HEK293 (cell line): ENCODE data around the gene PDE4A.

Experiments
- CTCF ChIA-PET: fragments of 350-600 bp; formaldehyde crosslinking; extraction: SDS; loops from one replicate; lab custom pipeline; 2021; ENCODE audit warnings: antibody characterized with exemption; lab: Yijun Ruan, JAX
- POLR2A ChIA-PET: fragments of 300-600 bp; formaldehyde crosslinking; extraction: SDS; loops from one replicate; lab custom pipeline; 2020; ENCODE audit warnings: antibody characterized with exemption, inconsistent platforms; lab: Yijun Ruan, JAX
- H3K27ac ChIP-seq: fragments of 200-500 bp; sonication (Bioruptor generic); 2 replicates; pipeline ENCODE4 v1.5.1; 2014; ENCODE audit warnings: low read depth, low read length, control low read depth, inconsistent platforms; ENCODE audit errors: extremely low read depth
- H3K36me3 ChIP-seq, 2 experiments: fragments of 200-500 bp in 1 of 2; sonication (Bioruptor generic) in 1 of 2; 1 replicate in 1 of 2; 2 replicates in 1 of 2; pipeline ENCODE4 v1.5.1; 2014 to 2017; ENCODE audit warnings: inconsistent platforms in 2 of 2, low read length in 2 of 2; ENCODE audit not compliant: control insufficient read depth in 2 of 2, insufficient read depth in 1 of 2
- H3K4me1 ChIP-seq: fragments of 200-500 bp; sonication (Bioruptor generic); 2 replicates; pipeline ENCODE4 v1.5.1; 2014; ENCODE audit warnings: mild to moderate bottlenecking, low read length, inconsistent platforms; ENCODE audit not compliant: control insufficient read depth, insufficient read depth
- H3K4me3 ChIP-seq: 2 replicates; pipeline ENCODE4 v1.5.1; 2011; ENCODE audit warnings: low read depth, mild to moderate bottlenecking, control low read depth, low read length, moderate library complexity
- H3K9me3 ChIP-seq: fragments of 200-500 bp; sonication (Bioruptor generic); 2 replicates; pipeline ENCODE4 v1.5.1; 2014; ENCODE audit warnings: low read depth, low read length, inconsistent platforms; ENCODE audit not compliant: control insufficient read depth, insufficient read depth
- FEZF1 ChIP-seq: fragments of 450-650 bp; formaldehyde crosslinking; IDR thresholded peaks from 2 replicates; pipeline ENCODE4 v1.5.1; 2016; ENCODE audit warnings: missing biosample characterization, missing genetic modification characterization
- GLIS1 ChIP-seq: fragments of 450-650 bp; formaldehyde crosslinking; IDR thresholded peaks from 2 replicates; pipeline ENCODE4 v1.5.1; 2016; ENCODE audit warnings: missing biosample characterization, missing genetic modification characterization
- GLIS2 ChIP-seq: fragments of 450-650 bp; formaldehyde crosslinking; IDR thresholded peaks from 2 replicates; pipeline ENCODE4 v1.5.1; 2016; ENCODE audit warnings: missing biosample characterization, missing genetic modification characterization
- KLF1 ChIP-seq: fragments of 450-650 bp; formaldehyde crosslinking; IDR thresholded peaks from 2 replicates; pipeline ENCODE4 v1.5.1; 2016; ENCODE audit warnings: missing biosample characterization, missing genetic modification characterization
- KLF17 ChIP-seq: fragments of 450-650 bp; formaldehyde crosslinking; IDR thresholded peaks from 2 replicates; pipeline ENCODE4 v1.5.1; 2016; ENCODE audit warnings: missing biosample characterization, missing genetic modification characterization
- PRDM1 ChIP-seq: fragments of 450-650 bp; formaldehyde crosslinking; IDR thresholded peaks from 2 replicates; pipeline ENCODE4; 2016; ENCODE audit warnings: missing biosample characterization, missing genetic modification characterization
- SCRT1 ChIP-seq: fragments of 450-650 bp; formaldehyde crosslinking; IDR thresholded peaks from 2 replicates; pipeline ENCODE4 v1.5.1; 2016; ENCODE audit warnings: missing biosample characterization, missing genetic modification characterization, borderline replicate concordance
- SP2 ChIP-seq: fragments of 450-650 bp; formaldehyde crosslinking; IDR thresholded peaks from 2 replicates; pipeline ENCODE4 v1.5.1; 2016; ENCODE audit warnings: missing biosample characterization, missing genetic modification characterization
- ZBTB17 ChIP-seq: fragments of 450-650 bp; formaldehyde crosslinking; IDR thresholded peaks from 2 replicates; pipeline ENCODE4 v1.5.1; 2016; ENCODE audit warnings: missing biosample characterization, missing genetic modification characterization
- ZBTB6 ChIP-seq: fragments of 450-650 bp; formaldehyde crosslinking; IDR thresholded peaks from 2 replicates; pipeline ENCODE4 v1.5.1; 2017; ENCODE audit warnings: missing biosample characterization, missing genetic modification characterization
- ZFP41 ChIP-seq: fragments of 450-650 bp; formaldehyde crosslinking; IDR thresholded peaks from 2 replicates; pipeline ENCODE4 v1.5.1; 2016; ENCODE audit warnings: missing biosample characterization, missing genetic modification characterization, borderline replicate concordance
- ZNF132 ChIP-seq: fragments of 450-650 bp; formaldehyde crosslinking; IDR thresholded peaks from 2 replicates; pipeline ENCODE4 v1.5.1; 2017; ENCODE audit warnings: missing biosample characterization, missing genetic modification characterization, borderline replicate concordance
- ZNF16 ChIP-seq: fragments of 450-650 bp; formaldehyde crosslinking; IDR thresholded peaks from 2 replicates; pipeline ENCODE4 v1.5.1; 2016; ENCODE audit warnings: low read depth, missing biosample characterization, missing genetic modification characterization
- ZNF211 ChIP-seq: fragments of 450-650 bp; formaldehyde crosslinking; IDR thresholded peaks from 2 replicates; pipeline ENCODE4 v1.5.1; 2016; ENCODE audit warnings: low read depth, missing biosample characterization, missing genetic modification characterization
- ZNF221 ChIP-seq: fragments of 450-650 bp; formaldehyde crosslinking; IDR thresholded peaks from 2 replicates; pipeline ENCODE4 v1.5.1; 2017; ENCODE audit warnings: missing biosample characterization, missing genetic modification characterization, borderline replicate concordance
- ZNF248 ChIP-seq: fragments of 450-650 bp; formaldehyde crosslinking; IDR thresholded peaks from 2 replicates; pipeline ENCODE4 v1.5.1; 2017; ENCODE audit warnings: missing biosample characterization, missing genetic modification characterization
- ZNF266 ChIP-seq: fragments of 450-650 bp; formaldehyde crosslinking; IDR thresholded peaks from 2 replicates; pipeline ENCODE4 v1.5.1; 2016; ENCODE audit warnings: missing biosample characterization, missing genetic modification characterization, low read depth
- ZNF324 ChIP-seq: fragments of 450-650 bp; formaldehyde crosslinking; IDR thresholded peaks from 2 replicates; pipeline ENCODE4 v1.5.1; 2016; ENCODE audit warnings: missing biosample characterization, missing genetic modification characterization
- ZNF366 ChIP-seq: fragments of 450-650 bp; formaldehyde crosslinking; conservative IDR thresholded peaks from 2 replicates; pipeline ENCODE4 v1.5.1; 2016; ENCODE audit warnings: missing biosample characterization, missing genetic modification characterization
- ZNF501 ChIP-seq: fragments of 450-650 bp; formaldehyde crosslinking; IDR thresholded peaks from 2 replicates; pipeline ENCODE4 v1.5.1; 2016; ENCODE audit warnings: missing biosample characterization, missing genetic modification characterization
- ZNF514 ChIP-seq: fragments of 450-650 bp; formaldehyde crosslinking; IDR thresholded peaks from 2 replicates; pipeline ENCODE4 v1.5.1; 2016; ENCODE audit warnings: missing biosample characterization, missing genetic modification characterization
- ZNF561 ChIP-seq: fragments of 450-650 bp; IDR thresholded peaks from 2 replicates; pipeline ENCODE4 v1.5.1; 2018; ENCODE audit warnings: missing biosample characterization, missing genetic modification characterization, borderline replicate concordance
- ZNF791 ChIP-seq: fragments of 450-650 bp; formaldehyde crosslinking; IDR thresholded peaks from 2 replicates; pipeline ENCODE4 v1.5.1; 2016; ENCODE audit warnings: missing biosample characterization, missing genetic modification characterization
- ZNF792 ChIP-seq: fragments of 450-650 bp; formaldehyde crosslinking; IDR thresholded peaks from 2 replicates; pipeline ENCODE4 v1.5.1; 2016; ENCODE audit warnings: missing biosample characterization, missing genetic modification characterization
- TF ChIP-seq, protein P1 (sequence below): fragments of 450-650 bp; formaldehyde crosslinking; IDR thresholded peaks from 2 replicates; pipeline ENCODE4 v1.5.1; 2016; ENCODE audit warnings: missing biosample characterization, missing genetic modification characterization
- TF ChIP-seq, protein P2 (sequence below): fragments of 450-650 bp; formaldehyde crosslinking; optimal IDR thresholded peaks from 2 replicates; pipeline ENCODE3; 2016; ENCODE audit warnings: missing biosample characterization, mild to moderate bottlenecking, missing genetic modification characterization
- TF ChIP-seq, protein P3 (sequence below): fragments of 450-650 bp; formaldehyde crosslinking; IDR thresholded peaks from 2 replicates; pipeline ENCODE4 v1.5.1; 2016; ENCODE audit warnings: missing biosample characterization, missing genetic modification characterization
- TF ChIP-seq, protein P4 (sequence below): fragments of 450-650 bp; formaldehyde crosslinking; IDR thresholded peaks from 2 replicates; pipeline ENCODE4 v1.5.0; 2017; ENCODE audit warnings: missing biosample characterization, missing genetic modification characterization, borderline replicate concordance

PDE4A gene

DNA sequence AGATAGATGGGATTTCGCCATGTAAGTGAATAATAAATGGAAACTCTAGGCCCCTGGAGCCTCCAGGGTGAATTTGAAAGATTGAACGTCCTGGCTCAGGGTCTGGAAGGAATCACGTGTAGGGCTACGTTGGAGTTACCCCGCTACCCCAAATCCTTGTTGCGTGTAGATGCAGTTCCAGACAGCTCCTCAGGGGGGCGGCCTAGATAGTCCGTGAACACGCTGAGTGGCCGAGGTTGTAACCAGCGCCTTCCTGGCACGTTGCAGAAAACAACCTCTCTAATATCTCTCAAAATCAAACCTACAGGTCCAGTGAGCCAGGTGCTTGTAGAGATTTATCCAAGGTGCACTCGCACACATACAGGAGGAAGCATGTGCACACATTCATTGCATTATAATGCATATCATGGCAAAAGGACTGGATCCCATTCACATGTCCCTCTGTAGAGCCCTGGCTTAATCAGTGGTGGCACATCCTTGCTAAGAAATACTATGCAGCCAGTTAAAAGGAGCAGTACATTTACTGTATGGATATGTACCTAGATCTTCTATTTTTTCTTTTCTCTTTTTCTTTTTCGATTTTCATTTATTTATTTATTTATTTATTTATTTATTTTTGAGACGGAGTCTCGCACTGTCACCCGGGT lies 85.4 kb downstream of the PDE4A start:
- ChIA-PET POLR2A (interaction anchor here (0.5 to 0.7 kb wide), 2 partner anchors 10 to 194 kb away, joined by 3 to 4 read pairs; no protein-coding TSS in a partner anchor), CTCF (interaction anchor here (0.6 to 1.0 kb wide), 7 partner anchors 11 to 1811 kb away, joined by 3 to 5 read pairs (median 3); no protein-coding TSS in a partner anchor)
- Histone ChIP-seq H3K36me3 (no peaks in the 10 kb centered on the region), H3K4me3 (no peak overlapping the region), H3K27ac (no peak overlapping the region), H3K4me1 (peaks cover 4% of the 10 kb centered on the region; the same call in 1 of the 2 replicates), H3K9me3 (no peaks in the 10 kb centered on the region)
- TF ChIP-seq ZNF211 (tag by site-specific recombination) (no peak), ZNF16 (tag by site-specific recombination) (no peak), ZNF501 (tag by site-specific recombination) (no peak), ZNF221 (tag by site-specific recombination) (no peak), ZNF792 (tag by site-specific recombination) (no peak), KLF17 (tag by site-specific recombination) (no peak), ZNF514 (tag by site-specific recombination) (no peak), ZBTB6 (tag by site-specific recombination) (no peak), SCRT1 (tag by site-specific recombination) (no peak), KLF1 (tag by site-specific recombination) (no peak), FEZF1 (tag by site-specific recombination) (no peak), ZNF366 (tag by site-specific recombination) (no peak), ZNF132 (tag by site-specific recombination) (no peak), ZNF248 (tag by site-specific recombination) (no peak), PRDM1 (tag by site-specific recombination) (no peak), SP2 (tag by site-specific recombination) (no peak), ZNF266 (tag by site-specific recombination) (no peak), ZNF791 (tag by site-specific recombination) (no peak), ZFP41 (tag by site-specific recombination) (no peak), GLIS2 (no peak), ZNF324 (tag by site-specific recombination) (no peak), ZBTB17 (tag by site-specific recombination) (no peak), ZNF561 (no peak), GLIS1 (no peak)
- TF ChIP-seq, protein P1, sequence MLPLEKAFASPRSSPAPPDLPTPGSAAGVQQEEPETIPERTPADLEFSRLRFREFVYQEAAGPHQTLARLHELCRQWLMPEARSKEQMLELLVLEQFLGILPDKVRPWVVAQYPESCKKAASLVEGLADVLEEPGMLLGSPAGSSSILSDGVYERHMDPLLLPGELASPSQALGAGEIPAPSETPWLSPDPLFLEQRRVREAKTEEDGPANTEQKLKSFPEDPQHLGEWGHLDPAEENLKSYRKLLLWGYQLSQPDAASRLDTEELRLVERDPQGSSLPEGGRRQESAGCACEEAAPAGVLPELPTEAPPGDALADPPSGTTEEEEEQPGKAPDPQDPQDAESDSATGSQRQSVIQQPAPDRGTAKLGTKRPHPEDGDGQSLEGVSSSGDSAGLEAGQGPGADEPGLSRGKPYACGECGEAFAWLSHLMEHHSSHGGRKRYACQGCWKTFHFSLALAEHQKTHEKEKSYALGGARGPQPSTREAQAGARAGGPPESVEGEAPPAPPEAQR (tag by site-specific recombination): no peak
- TF ChIP-seq, protein P2, sequence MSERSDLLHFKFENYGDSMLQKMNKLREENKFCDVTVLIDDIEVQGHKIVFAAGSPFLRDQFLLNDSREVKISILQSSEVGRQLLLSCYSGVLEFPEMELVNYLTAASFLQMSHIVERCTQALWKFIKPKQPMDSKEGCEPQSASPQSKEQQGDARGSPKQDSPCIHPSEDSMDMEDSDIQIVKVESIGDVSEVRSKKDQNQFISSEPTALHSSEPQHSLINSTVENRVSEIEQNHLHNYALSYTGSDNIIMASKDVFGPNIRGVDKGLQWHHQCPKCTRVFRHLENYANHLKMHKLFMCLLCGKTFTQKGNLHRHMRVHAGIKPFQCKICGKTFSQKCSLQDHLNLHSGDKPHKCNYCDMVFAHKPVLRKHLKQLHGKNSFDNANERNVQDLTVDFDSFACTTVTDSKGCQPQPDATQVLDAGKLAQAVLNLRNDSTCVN: no peak
- TF ChIP-seq, protein P3, sequence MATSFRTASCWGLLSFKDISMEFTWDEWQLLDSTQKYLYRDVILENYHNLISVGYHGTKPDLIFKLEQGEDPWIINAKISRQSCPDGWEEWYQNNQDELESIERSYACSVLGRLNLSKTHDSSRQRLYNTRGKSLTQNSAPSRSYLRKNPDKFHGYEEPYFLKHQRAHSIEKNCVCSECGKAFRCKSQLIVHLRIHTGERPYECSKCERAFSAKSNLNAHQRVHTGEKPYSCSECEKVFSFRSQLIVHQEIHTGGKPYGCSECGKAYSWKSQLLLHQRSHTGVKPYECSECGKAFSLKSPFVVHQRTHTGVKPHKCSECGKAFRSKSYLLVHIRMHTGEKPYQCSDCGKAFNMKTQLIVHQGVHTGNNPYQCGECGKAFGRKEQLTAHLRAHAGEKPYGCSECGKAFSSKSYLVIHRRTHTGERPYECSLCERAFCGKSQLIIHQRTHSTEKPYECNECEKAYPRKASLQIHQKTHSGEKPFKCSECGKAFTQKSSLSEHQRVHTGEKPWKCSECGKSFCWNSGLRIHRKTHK (tag by site-specific recombination): no peak
- TF ChIP-seq, protein P4, sequence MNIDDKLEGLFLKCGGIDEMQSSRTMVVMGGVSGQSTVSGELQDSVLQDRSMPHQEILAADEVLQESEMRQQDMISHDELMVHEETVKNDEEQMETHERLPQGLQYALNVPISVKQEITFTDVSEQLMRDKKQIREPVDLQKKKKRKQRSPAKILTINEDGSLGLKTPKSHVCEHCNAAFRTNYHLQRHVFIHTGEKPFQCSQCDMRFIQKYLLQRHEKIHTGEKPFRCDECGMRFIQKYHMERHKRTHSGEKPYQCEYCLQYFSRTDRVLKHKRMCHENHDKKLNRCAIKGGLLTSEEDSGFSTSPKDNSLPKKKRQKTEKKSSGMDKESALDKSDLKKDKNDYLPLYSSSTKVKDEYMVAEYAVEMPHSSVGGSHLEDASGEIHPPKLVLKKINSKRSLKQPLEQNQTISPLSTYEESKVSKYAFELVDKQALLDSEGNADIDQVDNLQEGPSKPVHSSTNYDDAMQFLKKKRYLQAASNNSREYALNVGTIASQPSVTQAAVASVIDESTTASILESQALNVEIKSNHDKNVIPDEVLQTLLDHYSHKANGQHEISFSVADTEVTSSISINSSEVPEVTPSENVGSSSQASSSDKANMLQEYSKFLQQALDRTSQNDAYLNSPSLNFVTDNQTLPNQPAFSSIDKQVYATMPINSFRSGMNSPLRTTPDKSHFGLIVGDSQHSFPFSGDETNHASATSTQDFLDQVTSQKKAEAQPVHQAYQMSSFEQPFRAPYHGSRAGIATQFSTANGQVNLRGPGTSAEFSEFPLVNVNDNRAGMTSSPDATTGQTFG (tag by site-specific recombination): no peak
